AG04449 (cell line): ENCODE data around the gene TRIM37.

Source experiments
- CTCF ChIA-PET: fragments of 350-600 bp; formaldehyde crosslinking; extraction: SDS; loops from one replicate; lab custom pipeline; 2021; ENCODE audit warnings: antibody characterized with exemption; lab: Yijun Ruan, JAX
- POLR2A ChIA-PET: fragments of 400-600, 350-600 bp; formaldehyde crosslinking; extraction: SDS; loops from one replicate; lab custom pipeline; 2020; ENCODE audit warnings: antibody characterized with exemption, inconsistent platforms; lab: Yijun Ruan, JAX
- DNase-seq: peaks from one replicate; pipeline ENCODE4 v3.0.0-alpha.2; 2010; ENCODE audit warnings: low read depth, low spot score
- H3K4me3 ChIP-seq: 2 replicates; pipeline ENCODE4 v1.5.1; 2011; ENCODE audit warnings: low read depth, mild to moderate bottlenecking, control low read depth, low read length
- CTCF ChIP-seq: IDR thresholded peaks from one replicate; pipeline ENCODE4 v1.5.1; 2011; ENCODE audit warnings: mild to moderate bottlenecking, moderate library complexity, low read length, control low read depth, inconsistent platforms; ENCODE audit not compliant: insufficient read depth; ENCODE audit errors: missing control alignments

TRIM37 gene

GRCh38 chr17:58947824-58948223 is 158.9 kb downstream of the TRIM37 start:
- no peak for DNase-seq
- H3K4me3 ChIP-seq, result no peak overlapping the region
- ChIA-PET POLR2A (no interaction called here), CTCF (interaction anchor here (1.0 kb wide), 1 partner anchor 237 kb away, joined by 3 read pairs; no protein-coding TSS in a partner anchor)
- no peak for TF ChIP-seq CTCF

GRCh38 chr17:58947411-58947810 is 159.3 kb downstream of the TRIM37 start:
- no peak overlapping the region for H3K4me3 ChIP-seq
- POLR2A ChIA-PET, result interaction anchor here (0.5 kb wide), 1 partner anchor 305 kb away, joined by 3 read pairs; no protein-coding TSS in a partner anchor
- DNase-seq, result no peak
- no peak for TF ChIP-seq CTCF
- CTCF ChIA-PET, result interaction anchor here (1.0 kb wide), 1 partner anchor 236 kb away, joined by 3 read pairs; no protein-coding TSS in a partner anchor

GRCh38 chr17:58944166-58944565 is 162.5 kb downstream of the TRIM37 start:
- CTCF ChIA-PET, result interaction anchor here (0.9 kb wide), 1 partner anchor 16 kb away, joined by 4 read pairs; no protein-coding TSS in a partner anchor

GRCh38 chr17:58936295-58936694 is 170.4 kb downstream of the TRIM37 start:
- ChIA-PET CTCF (no interaction called here), POLR2A (no interaction called here)
- DNase-seq, result no peak
- TF ChIP-seq CTCF, result no peak
- H3K4me3 ChIP-seq, result no peak overlapping the region

More at GRCh38 chr17:58944166-58944565, 162.5 kb downstream of the TRIM37 start:
- TF ChIP-seq CTCF, result no peak
- DNase-seq, result no peak
- POLR2A ChIA-PET, result no interaction called here
- H3K4me3 ChIP-seq, result no peak overlapping the region

- ChIA-PET CTCF (no interaction called here), POLR2A (no interaction called here)
- TF ChIP-seq CTCF, result no peak
- DNase-seq, result no peak
- H3K4me3 ChIP-seq, result no peak overlapping the region
Observed at GRCh38 chr17:58932956-58933355, 173.7 kb downstream of the TRIM37 start.
